Activated CD4-positive, alpha-beta T cell treated with anti-CD3 and anti-CD28 coated beads, Interleukin-2, amount 50 U/mL, for 1 hour (primary cell): ENCODE measurements around the gene TTC21A.

Source experiments
- DNase-seq: peaks from one replicate; pipeline ENCODE4 v3.0.0-alpha.2; 2020

TTC21A gene

GRCh38 chr3:39118931-39119660 lies 11.6 kb downstream of the TTC21A start:
- DNase-seq = no peak

DNA sequence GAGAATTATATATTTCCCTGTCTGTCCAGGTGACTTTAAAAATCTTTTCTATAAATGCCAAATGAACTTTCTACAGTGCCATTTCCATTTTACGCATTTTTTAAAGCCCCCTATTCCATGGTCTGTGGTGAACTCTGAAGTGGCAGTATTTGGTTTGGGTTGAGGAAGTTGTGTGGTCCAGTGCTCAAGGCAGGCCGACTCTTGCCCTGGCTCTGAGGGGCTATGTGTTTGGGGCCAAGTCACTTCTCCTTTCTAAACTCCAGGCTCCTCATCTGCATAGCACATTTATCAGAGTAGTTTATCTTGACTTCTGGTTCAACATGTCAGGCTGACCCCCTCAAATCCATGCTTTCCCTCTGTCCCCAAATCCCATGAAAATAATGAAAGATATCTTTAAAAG lies 14.1 kb downstream of the TTC21A start:
- DNase-seq = no peak

- DNase-seq = no peak
Measured at GRCh38 chr3:39122813-39123212, 15.3 kb downstream of the TTC21A start.

GRCh38 chr3:39124876-39125840 lies 17.7 kb downstream of the TTC21A start:
- no peak for DNase-seq

DNA sequence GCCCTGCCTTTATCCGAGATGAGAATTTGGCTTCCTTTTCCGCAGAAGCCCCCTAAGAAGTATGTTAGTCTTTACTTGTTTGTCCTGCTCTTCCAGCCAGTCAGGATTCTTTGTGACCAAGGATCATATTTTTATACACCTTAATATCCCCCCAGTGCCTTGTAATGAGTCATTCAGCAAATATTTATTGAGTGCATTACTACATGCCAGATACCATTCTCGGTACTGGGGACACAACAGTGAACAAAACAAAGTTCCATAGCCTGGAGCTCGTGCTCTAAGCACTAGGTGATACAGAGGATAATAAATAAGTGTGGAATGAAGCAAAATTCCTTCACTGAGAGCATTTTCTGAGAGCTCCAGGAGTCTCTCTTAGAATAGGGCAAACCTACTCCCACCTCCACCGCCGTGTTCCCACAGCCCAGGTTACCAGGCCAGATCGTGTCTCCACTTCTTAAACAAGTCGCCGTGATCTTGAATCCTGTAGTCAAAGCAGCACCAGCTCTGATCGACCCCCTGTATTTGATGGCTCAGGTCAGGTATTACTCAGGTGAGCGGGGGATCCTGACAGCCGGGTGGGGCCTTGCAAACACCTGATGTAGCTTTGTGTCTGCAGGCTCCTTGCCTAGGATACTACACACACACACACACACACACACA lies 18.5 kb downstream of the TTC21A start:
- DNase-seq = no peak

- peak; percentile 35 for DNase-seq
Measured at GRCh38 chr3:39126532-39127071, 19.1 kb downstream of the TTC21A start.

- DNase-seq = no peak
Measured at GRCh38 chr3:39127269-39127907, 19.9 kb downstream of the TTC21A start.

DNA sequence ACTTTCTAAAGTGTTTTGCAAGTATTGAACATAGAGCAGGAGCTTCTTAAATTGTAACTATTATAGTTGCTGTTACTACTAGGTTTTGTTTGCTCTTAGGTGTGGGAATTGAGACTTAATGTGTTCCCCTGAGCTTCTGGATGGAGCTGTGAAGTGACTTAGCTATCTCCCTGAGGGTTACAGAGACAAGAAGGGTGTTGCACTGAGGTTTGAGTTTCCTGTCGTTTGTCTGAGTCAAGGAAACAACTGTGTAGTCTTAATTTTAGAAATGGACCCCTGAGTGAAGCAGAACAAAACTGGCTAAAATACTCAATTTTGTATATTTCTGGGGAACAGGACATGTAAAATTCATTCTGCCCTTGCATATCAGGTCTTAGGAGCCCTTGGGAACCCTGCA lies 20.4 kb downstream of the TTC21A start:
- no peak for DNase-seq

- no peak for DNase-seq
Measured at GRCh38 chr3:39128951-39129350, 21.5 kb downstream of the TTC21A start.

DNA sequence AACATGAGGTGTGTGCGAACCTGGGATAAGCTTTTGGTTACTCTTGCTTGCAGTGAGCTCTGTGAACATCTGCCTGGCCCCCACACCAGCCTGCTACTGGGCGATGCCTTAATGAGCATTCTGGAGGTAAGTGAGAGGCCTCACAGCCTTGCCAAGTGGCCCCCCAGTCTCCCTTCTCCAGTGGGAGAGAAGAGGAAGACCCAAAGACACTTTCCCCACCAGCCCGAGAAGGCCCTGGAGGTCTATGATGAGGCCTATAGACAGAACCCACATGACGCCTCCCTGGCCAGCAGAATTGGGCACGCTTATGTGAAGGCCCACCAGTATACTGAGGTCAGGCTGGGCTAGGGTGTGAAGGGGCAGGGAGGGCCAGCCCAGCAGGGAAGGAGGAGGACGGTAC lies 22.5 kb downstream of the TTC21A start:
- DNase-seq = no peak

DNA sequence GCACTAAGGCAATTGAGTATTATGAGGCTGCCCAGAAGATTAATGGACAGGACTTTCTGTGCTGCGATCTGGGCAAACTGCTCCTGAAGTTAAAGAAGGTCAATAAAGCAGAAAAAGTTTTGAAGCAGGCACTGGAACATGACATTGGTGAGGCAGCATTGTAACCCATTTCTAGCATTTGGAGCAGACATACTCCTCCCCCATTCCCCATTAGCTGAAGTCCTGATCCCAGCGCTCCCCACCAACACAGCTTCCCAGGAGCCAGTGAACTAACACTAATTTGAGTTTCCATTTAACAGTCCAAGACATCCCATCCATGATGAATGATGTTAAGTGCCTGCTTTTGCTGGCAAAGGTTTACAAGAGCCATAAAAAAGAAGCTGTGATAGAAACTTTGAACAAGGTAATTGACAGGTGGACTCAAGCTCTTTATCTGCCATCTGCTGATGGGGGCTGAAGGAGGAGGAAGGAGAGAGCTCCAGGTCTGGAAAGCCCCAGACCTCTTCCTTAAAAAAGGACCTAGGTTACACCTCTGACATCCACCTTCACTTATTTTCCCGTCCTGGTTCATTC lies 23.3 kb downstream of the TTC21A start:
- no peak for DNase-seq

- DNase-seq = no peak
Measured at GRCh38 chr3:39132096-39133092, 24.9 kb downstream of the TTC21A start.

- no peak for DNase-seq
Measured at GRCh38 chr3:39133093-39133490, 25.6 kb downstream of the TTC21A start.

DNA sequence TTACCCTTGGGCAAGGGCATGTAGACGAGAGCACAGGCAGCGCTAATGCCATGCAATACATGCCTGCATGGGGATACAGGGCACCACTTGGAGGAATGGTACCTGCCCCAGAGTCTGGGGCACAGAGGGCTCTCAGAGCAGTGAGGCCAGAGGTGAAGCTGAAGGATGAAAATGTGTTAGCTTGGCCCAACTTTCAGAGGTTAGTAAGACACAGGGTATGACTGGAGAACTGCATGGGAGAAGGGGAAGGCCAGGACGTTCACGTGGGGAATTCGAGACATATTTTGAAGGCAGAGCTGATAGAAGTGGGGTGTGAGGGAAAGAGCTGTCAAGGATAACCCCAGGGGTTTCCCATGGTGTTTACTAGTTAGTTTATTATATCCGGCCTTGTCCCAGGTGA lies 26.3 kb downstream of the TTC21A start:
- DNase-seq = no peak

DNA sequence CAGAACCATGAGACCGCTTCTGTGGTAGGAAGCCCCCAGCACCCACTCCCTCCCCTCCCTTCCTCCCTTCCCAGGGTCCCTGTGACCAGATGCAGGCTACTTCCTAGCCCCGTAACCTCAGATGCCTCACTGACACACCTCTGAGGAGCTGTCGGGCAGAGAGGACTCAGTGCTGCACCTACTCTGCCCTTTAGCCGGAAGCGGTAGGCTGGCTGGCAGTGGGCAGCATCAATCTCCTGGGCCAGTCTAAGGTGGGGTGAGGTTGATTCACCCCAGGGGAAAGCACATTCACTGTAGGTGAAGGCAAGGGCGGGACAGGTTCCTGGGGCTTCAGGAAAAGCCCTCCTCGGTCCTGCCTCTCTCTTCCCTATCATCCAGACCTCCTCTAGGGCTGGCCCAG lies 26.8 kb downstream of the TTC21A start:
- no peak for DNase-seq

DNA sequence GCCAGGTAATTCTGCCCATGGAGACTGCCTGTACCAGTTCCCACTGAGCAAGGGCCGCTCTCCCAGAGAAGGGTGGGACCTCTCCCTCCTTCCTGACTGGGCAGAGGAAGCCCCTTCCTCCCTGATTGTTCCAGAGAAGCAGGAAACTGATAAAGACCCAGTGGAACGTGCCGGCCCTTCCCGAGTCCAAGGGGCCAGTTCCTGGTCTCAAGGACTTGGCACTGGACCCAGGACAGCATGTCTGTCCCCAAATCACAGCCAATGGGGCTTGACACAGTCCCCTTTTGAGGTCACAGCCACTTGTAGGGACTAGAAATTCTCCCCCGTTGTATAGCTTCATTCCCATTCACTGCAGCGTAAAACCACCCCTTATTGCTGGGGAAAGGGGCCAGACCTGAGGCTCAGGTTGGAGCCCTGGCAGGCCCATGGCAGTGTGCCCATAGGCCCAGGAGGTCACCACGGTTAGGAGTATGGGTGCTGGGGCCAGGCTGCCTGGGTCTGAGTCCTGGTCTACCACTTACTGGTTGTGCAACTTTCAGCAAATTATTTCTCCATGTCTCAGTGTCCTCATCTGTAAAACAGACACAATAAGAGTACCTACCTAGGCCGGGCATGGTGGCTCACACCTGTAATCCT lies 27.8 kb downstream of the TTC21A start:
- no peak for DNase-seq

- DNase-seq = no peak
Measured at GRCh38 chr3:39136533-39137434, 29.3 kb downstream of the TTC21A start.

DNA sequence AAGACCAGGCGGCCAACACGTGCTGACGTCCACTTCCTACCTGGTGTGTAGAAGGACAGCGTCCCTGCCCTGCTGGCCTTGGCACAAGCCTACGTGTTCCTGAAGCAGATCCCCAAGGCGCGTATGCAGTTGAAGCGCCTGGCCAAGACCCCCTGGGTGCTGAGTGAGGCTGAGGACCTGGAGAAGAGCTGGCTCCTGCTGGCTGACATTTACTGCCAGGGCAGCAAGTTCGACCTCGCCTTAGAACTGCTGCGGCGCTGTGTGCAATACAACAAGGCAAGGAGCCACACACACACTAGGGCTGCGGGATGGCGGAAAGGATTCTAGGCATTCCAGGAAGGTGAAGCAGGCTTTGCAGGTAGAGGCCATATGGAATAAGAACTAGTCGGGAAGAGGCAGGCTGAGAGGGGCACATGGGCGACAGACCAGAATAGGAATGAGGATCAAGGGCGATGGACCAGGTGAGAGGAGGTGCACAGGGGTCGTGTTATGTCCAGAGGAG lies 30.0 kb downstream of the TTC21A start:
- DNase-seq = peak; percentile 20
